HL-60 (cell line): ENCODE data around the gene SOX5.

Experiments
- POLR2AphosphoS5 ChIP-seq: IDR thresholded peaks from 2 replicates; pipeline ENCODE4 v1.6.1; 2012; ENCODE audit warnings: low read depth
- TF ChIP-seq, protein P1 (sequence below): IDR thresholded peaks from one replicate; pipeline ENCODE4 v1.5.1; 2011; ENCODE audit warnings: low read length, control low read depth, inconsistent platforms; ENCODE audit not compliant: insufficient read depth

DNA sequence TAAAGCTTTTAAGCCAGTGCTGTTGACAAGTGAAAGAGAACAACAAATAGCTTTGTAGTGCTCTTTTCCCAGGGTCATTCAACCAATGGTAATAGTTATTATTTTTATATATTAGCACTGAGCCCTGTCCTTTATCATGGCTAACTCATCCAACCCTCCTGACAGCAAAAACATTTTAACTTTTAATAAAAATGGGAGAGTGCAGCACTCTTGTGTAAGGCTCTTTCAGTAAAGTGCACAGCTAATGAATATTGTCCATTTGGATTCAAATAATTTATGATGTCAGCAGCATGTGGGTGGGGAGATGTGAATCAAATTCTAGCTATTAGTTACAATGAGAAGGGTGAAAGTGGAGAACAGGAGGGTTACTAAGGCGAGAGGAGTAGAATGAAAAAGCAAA, 185.7 kb downstream of the SOX5 start:
- TF ChIP-seq, protein P1, sequence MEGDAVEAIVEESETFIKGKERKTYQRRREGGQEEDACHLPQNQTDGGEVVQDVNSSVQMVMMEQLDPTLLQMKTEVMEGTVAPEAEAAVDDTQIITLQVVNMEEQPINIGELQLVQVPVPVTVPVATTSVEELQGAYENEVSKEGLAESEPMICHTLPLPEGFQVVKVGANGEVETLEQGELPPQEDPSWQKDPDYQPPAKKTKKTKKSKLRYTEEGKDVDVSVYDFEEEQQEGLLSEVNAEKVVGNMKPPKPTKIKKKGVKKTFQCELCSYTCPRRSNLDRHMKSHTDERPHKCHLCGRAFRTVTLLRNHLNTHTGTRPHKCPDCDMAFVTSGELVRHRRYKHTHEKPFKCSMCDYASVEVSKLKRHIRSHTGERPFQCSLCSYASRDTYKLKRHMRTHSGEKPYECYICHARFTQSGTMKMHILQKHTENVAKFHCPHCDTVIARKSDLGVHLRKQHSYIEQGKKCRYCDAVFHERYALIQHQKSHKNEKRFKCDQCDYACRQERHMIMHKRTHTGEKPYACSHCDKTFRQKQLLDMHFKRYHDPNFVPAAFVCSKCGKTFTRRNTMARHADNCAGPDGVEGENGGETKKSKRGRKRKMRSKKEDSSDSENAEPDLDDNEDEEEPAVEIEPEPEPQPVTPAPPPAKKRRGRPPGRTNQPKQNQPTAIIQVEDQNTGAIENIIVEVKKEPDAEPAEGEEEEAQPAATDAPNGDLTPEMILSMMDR, result no peak
- no peak for TF ChIP-seq POLR2AphosphoS5
